Measurements from ENCODE around the gene ACTR10. TPM values are rescaled to one million over a fixed set of nuclear protein-coding genes. Genes with fewer than 3 reads are reported as not detected.

ACTR10 gene
- total and polyA plus RNA-seq, 3 donors from 2014 or later: 53.0 to 87.2 (median 68.0) TPM

- DNase-seq: no peak
- 78 to 79% methylated on average over 2 of the region's 2 CpGs for WGBS, 2 donors
- TF ChIP-seq POLR2A (IDR thresholded peaks at IDR 0.05) (no peak), CTCF (IDR thresholded peaks at IDR 0.05) (no peak)
- H3K36me3 ChIP-seq (ENCODE audit: low read depth, missing control alignments): no peaks in the 10 kb centered on the region
- no peaks in the 10 kb centered on the region for H3K9me3 ChIP-seq
- intact Hi-C loops (cut with DNase I; ENCODE audit: low total_unique reads): no loop called here
- no peak overlapping the region for H3K27ac ChIP-seq
- H3K4me3 ChIP-seq: no peak overlapping the region
- no peaks in the 10 kb centered on the region for H3K4me1 ChIP-seq
- no peaks in the 10 kb centered on the region for H3K27me3 ChIP-seq
These were observed 15.4 kb downstream of the ACTR10 start for GRCh38 chr14:58215191-58215914.

- no peak overlapping the region for H3K4me3 ChIP-seq
- DNase-seq: no peak
- no peaks in the 10 kb centered on the region for H3K9me3 ChIP-seq
- no peak overlapping the region for H3K27ac ChIP-seq
- H3K27me3 ChIP-seq: no peaks in the 10 kb centered on the region
- H3K4me1 ChIP-seq: no peaks in the 10 kb centered on the region
- WGBS, 2 donors: 88 to 95% methylated on average over 2 of the region's 2 CpGs
- intact Hi-C loops (cut with DNase I; ENCODE audit: low total_unique reads): no loop called here
- no peaks in the 10 kb centered on the region for H3K36me3 ChIP-seq (ENCODE audit: low read depth, missing control alignments)
- TF ChIP-seq POLR2A (IDR thresholded peaks at IDR 0.05): no peak
- no peak for TF ChIP-seq CTCF (IDR thresholded peaks at IDR 0.05)
These were observed 16.6 kb downstream of the ACTR10 start for GRCh38 chr14:58216544-58216943.

- no peaks in the 10 kb centered on the region for H3K36me3 ChIP-seq (ENCODE audit: low read depth, missing control alignments)
- 94 to 98% methylated on average over 5 of the region's 5 CpGs for WGBS, 2 donors
These were observed 27.3 kb downstream of the ACTR10 start for GRCh38 chr14:58227096-58227819.

GRCh38 chr14:58238252-58239243 is 38.6 kb downstream of the ACTR10 start:
- intact Hi-C loops (cut with DNase I; ENCODE audit: low total_unique reads): no loop called here
- Histone ChIP-seq H3K4me1 (no peaks in the 10 kb centered on the region), H3K27me3 (no peaks in the 10 kb centered on the region), H3K27ac (peak overlapping the region; percentile 53 to 94), H3K36me3 (ENCODE audit: low read depth, missing control alignments) (no peaks in the 10 kb centered on the region), H3K9me3 (no peaks in the 10 kb centered on the region), H3K4me3 (peak overlapping the region; percentile 57 to 70)
- TF ChIP-seq CTCF (IDR thresholded peaks at IDR 0.05) (no peak), POLR2A (IDR thresholded peaks at IDR 0.05) (no peak)
- DNase-seq: peak; percentile 67
- 6 to 7% methylated on average over 16 of the region's 16 CpGs for WGBS, 2 donors

More at GRCh38 chr14:58227096-58227819, 27.3 kb downstream of the ACTR10 start:
- intact Hi-C loops (cut with DNase I; ENCODE audit: low total_unique reads): no loop called here
- H3K27me3 ChIP-seq: no peaks in the 10 kb centered on the region
- DNase-seq: no peak
- no peaks in the 10 kb centered on the region for H3K4me1 ChIP-seq
- no peak overlapping the region for H3K27ac ChIP-seq
- H3K9me3 ChIP-seq: no peaks in the 10 kb centered on the region
- no peak overlapping the region for H3K4me3 ChIP-seq
- TF ChIP-seq POLR2A (IDR thresholded peaks at IDR 0.05): no peak
- TF ChIP-seq CTCF (IDR thresholded peaks at IDR 0.05): no peak

All from testis (tissue), 3 donors.